PC-9 (cell line): ENCODE results near the gene DMRTA2. TPM values are rescaled to one million over a fixed set of nuclear protein-coding genes. Genes with fewer than 3 reads are reported as not detected.

Experiments
- BruUV-seq: library from RNA; stranded (reverse); fragments of 400-500 nt; replicated peaks from 2 replicates; lab custom pipeline; 2021; lab: Mats Ljungman, UMichigan
- CTCF ChIA-PET: fragments of 300-600 bp; sonication (Branson Sonifier 250); formaldehyde crosslinking; loops from one replicate; lab custom pipeline; 2022; ENCODE audit warnings: antibody characterized with exemption; lab: Charles Lee
- POLR2A ChIA-PET: fragments of 300-600 bp; sonication (Branson Sonifier 250); formaldehyde crosslinking; loops from one replicate; lab custom pipeline; 2022; ENCODE audit warnings: antibody characterized with exemption; ENCODE audit not compliant: unreplicated experiment; lab: Charles Lee
- DNase-seq, 2 experiments: peaks; one replicate each; pipeline versions ENCODE4 v3.0.0 to v3.0.0-alpha.2; 2015 to 2022; ENCODE audit warnings: mixed read lengths in 1 of 2
- H2AFZ ChIP-seq: fragments of 200-600 bp; sonication (generic); 2 replicates; pipeline ENCODE4 v1.8.1; 2017; ENCODE audit warnings: antibody characterized with exemption
- H3F3A ChIP-seq: fragments of 200-600 bp; sonication (generic); 2 replicates; pipeline ENCODE4 v1.8.1; 2017; ENCODE audit warnings: antibody characterized with exemption, mild to moderate bottlenecking, low read depth; ENCODE audit not compliant: insufficient read depth
- H3K27ac ChIP-seq: fragments of 200-600 bp; sonication (generic); 2 replicates; pipeline ENCODE4 v1.6.1; 2016; ENCODE audit warnings: mixed run types
- H3K27me3 ChIP-seq: fragments of 200-600 bp; sonication (generic); 2 replicates; pipeline ENCODE4 v1.6.1; 2016; ENCODE audit warnings: low read depth, mixed run types; ENCODE audit not compliant: insufficient read depth
- H3K36me3 ChIP-seq: fragments of 200-600 bp; sonication (generic); 2 replicates; pipeline ENCODE4 v1.6.1; 2016; ENCODE audit warnings: low read depth, mixed run types
- H3K4me1 ChIP-seq: fragments of 200-600 bp; sonication (generic); replicated peaks from 2 replicates; pipeline ENCODE4 v1.6.1; 2016; ENCODE audit warnings: mixed run types; ENCODE audit not compliant: insufficient read depth
- H3K4me2 ChIP-seq: fragments of 200-600 bp; sonication (generic); 2 replicates; pipeline ENCODE4 v1.6.1; 2017; ENCODE audit warnings: mixed run types
- H3K4me3 ChIP-seq: fragments of 200-600 bp; sonication (generic); 2 replicates; pipeline ENCODE4 v1.6.1; 2016; ENCODE audit warnings: mixed run types
- H3K79me2 ChIP-seq: fragments of 200-600 bp; sonication (generic); 2 replicates; pipeline ENCODE4 v1.6.1; 2017; ENCODE audit warnings: low read depth, mixed run types
- H3K9me2 ChIP-seq: fragments of 200-600 bp; sonication (generic); 2 replicates; pipeline ENCODE4 v1.8.1; 2017; ENCODE audit warnings: mild to moderate bottlenecking; ENCODE audit not compliant: insufficient read depth
- H3K9me3 ChIP-seq: fragments of 200-600 bp; sonication (generic); 2 replicates; pipeline ENCODE4 v1.8.1; 2016; ENCODE audit warnings: low read depth; ENCODE audit not compliant: insufficient read depth
- H4K20me1 ChIP-seq: fragments of 200-600 bp; sonication (generic); 2 replicates; pipeline ENCODE4 v1.8.1; 2017; ENCODE audit not compliant: insufficient read depth
- CTCF ChIP-seq: fragments of 200-600 bp; sonication (generic); conservative IDR thresholded peaks from 2 replicates; pipeline ENCODE4 v1.6.1; 2017; ENCODE audit warnings: mixed run types, antibody characterized with exemption, mild to moderate bottlenecking, moderate library complexity
- EZH2 ChIP-seq: fragments of 200-600 bp; sonication (generic); IDR thresholded peaks from 2 replicates; pipeline ENCODE4 v1.8.0; 2017; ENCODE audit warnings: antibody characterized with exemption, low read depth
- intact Hi-C: fragments of 100-400 bp; cut with micrococcal nuclease; formaldehyde crosslinking; loops from one replicate; pipeline ENCODE4 v1.10.0; 2022; ENCODE audit not compliant: unreplicated experiment
- total RNA-seq: library from RNA; stranded (reverse); gene quantifications from 2 replicates; pipeline ENCODE4 v1.2.3, GENCODE V29; 2021

DMRTA2 gene
- total RNA-seq, 1 experiment from 2014 or later, result not detected

DNA sequence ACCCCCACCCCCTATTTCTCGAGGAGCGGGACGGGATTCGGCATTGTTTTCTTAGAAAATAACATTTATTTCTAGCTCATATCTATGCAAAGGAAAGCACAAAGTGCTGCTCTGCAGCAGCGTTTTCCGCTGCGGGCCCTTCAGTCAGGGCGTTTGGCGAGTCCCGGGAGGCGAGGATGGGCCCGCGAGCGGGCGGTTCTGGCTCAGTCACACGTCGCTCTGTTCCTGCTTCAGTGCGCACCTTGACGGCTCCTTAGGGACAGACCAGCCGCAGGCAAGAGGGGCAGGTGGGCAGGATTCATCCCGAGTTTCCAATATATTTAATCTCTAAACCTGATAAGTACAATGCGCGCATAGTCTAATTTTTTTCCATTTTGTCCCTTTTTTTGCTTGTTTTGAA is 5.7 kb downstream of the DMRTA2 start:
- H3F3A ChIP-seq, result no peaks in the 10 kb centered on the region; the same call in 1 of the 2 replicates
- H3K4me2 ChIP-seq, result no peak overlapping the region
- DNase-seq, result no peak
- no peaks in the 10 kb centered on the region for H3K9me3 ChIP-seq
- no peaks in the 10 kb centered on the region for H3K36me3 ChIP-seq
- no peaks in the 10 kb centered on the region for H4K20me1 ChIP-seq
- intact Hi-C loops, result no loop called here
- CTCF ChIA-PET, result no interaction called here
- no peaks in the 10 kb centered on the region for H3K4me1 ChIP-seq
- no peak overlapping the region for H2AFZ ChIP-seq
- peaks cover 42% of the 10 kb centered on the region for H3K27me3 ChIP-seq
- no TSS peak for BruUV-seq
- H3K27ac ChIP-seq, result no peak overlapping the region
- POLR2A ChIA-PET, result no interaction called here
- no peaks in the 10 kb centered on the region for H3K79me2 ChIP-seq
- H3K9me2 ChIP-seq, result no peaks in the 10 kb centered on the region
- TF ChIP-seq CTCF, result no peak
- TF ChIP-seq EZH2, result no peak
- no peak overlapping the region for H3K4me3 ChIP-seq

GRCh38 chr1:50416553-50417453 is 6.4 kb downstream of the DMRTA2 start:
- Histone ChIP-seq H3K79me2 (no peaks in the 10 kb centered on the region), H3K9me3 (no peaks in the 10 kb centered on the region), H3F3A (no peaks in the 10 kb centered on the region), H3K27ac (no peak overlapping the region), H3K4me1 (no peaks in the 10 kb centered on the region), H3K4me2 (no peak overlapping the region), H3K4me3 (no peak overlapping the region), H3K9me2 (no peaks in the 10 kb centered on the region), H3K36me3 (no peaks in the 10 kb centered on the region), H3K27me3 (peaks cover 46% of the 10 kb centered on the region), H2AFZ (no peak overlapping the region), H4K20me1 (no peaks in the 10 kb centered on the region)
- CTCF ChIA-PET, result no interaction called here
- no TSS peak for BruUV-seq
- POLR2A ChIA-PET, result no interaction called here
- intact Hi-C loops, result no loop called here
- DNase-seq, result no peak
- TF ChIP-seq EZH2 (no peak), CTCF (no peak)

DNA sequence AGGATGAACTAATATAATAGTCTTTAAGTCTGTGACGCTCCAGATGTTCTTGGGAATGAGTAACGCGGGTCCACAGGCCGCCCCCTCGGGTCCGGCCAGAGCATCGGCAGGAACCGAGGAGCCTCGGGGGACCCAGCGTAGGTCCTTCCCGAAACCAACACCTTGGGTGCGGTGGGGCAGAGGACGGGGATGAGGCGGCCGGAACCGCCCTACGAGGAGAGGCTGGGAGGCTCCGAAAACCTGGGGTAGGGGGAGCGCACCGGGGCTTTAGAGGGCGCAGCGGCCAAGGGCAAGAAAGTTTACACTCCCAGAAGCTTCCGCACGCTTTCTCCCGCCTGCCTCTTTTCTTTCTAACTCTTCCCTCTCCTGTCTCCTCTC is 7.1 kb downstream of the DMRTA2 start:
- BruUV-seq, result no TSS peak
- H3K4me2 ChIP-seq, result no peak overlapping the region
- no peaks in the 10 kb centered on the region for H3K4me1 ChIP-seq
- DNase-seq, result no peak
- peaks cover 46% of the 10 kb centered on the region for H3K27me3 ChIP-seq
- H2AFZ ChIP-seq, result no peak overlapping the region
- ChIA-PET POLR2A (no interaction called here), CTCF (no interaction called here)
- TF ChIP-seq EZH2 (no peak), CTCF (no peak)
- no peak overlapping the region for H3K27ac ChIP-seq
- no peaks in the 10 kb centered on the region for H4K20me1 ChIP-seq
- H3F3A ChIP-seq, result no peaks in the 10 kb centered on the region
- no peaks in the 10 kb centered on the region for H3K9me2 ChIP-seq
- intact Hi-C loops, result no loop called here
- no peaks in the 10 kb centered on the region for H3K36me3 ChIP-seq
- no peaks in the 10 kb centered on the region for H3K79me2 ChIP-seq
- no peaks in the 10 kb centered on the region for H3K9me3 ChIP-seq
- H3K4me3 ChIP-seq, result no peak overlapping the region
